GM11168 (cell line): ENCODE data around the gene TSC22D3.

Experiments
- in situ Hi-C: fragments of 300-500 bp; cut with MboI; formaldehyde crosslinking; loops from one replicate; pipeline ENCODE4 v1.12.0; 2022; ENCODE audit warnings: low sequenced_read_pairs; ENCODE audit not compliant: unreplicated experiment

Gene TSC22D3

GRCh38 chrX:107715331-107716117 is 60.1 kb downstream of the TSC22D3 start:
- in situ Hi-C loops: no loop called here

GRCh38 chrX:107714206-107714891 is 61.2 kb downstream of the TSC22D3 start:
- in situ Hi-C loops: loop anchor here (5.0 kb wide), 1 partner anchor 37 kb away; no protein-coding TSS in a partner anchor

- in situ Hi-C loops: loop anchor here (5.0 kb wide), 1 partner anchor 36 kb away; no protein-coding TSS in a partner anchor
These were observed 61.9 kb downstream of the TSC22D3 start for GRCh38 chrX:107713543-107714205.

GRCh38 chrX:107713203-107713542 is 62.4 kb downstream of the TSC22D3 start:
- in situ Hi-C loops: loop anchor here (5.0 kb wide), 1 partner anchor 36 kb away; no protein-coding TSS in a partner anchor

- in situ Hi-C loops: loop anchor here (5.0 kb wide), 1 partner anchor 35 kb away; no protein-coding TSS in a partner anchor
These were observed 63.1 kb downstream of the TSC22D3 start for GRCh38 chrX:107712231-107713202.

- in situ Hi-C loops: loop anchor here (5.0 kb wide), 1 partner anchor 34 kb away; no protein-coding TSS in a partner anchor
These were observed 63.9 kb downstream of the TSC22D3 start for GRCh38 chrX:107711521-107712181.

GRCh38 chrX:107710617-107711391 is 64.8 kb downstream of the TSC22D3 start:
- in situ Hi-C loops: loop anchor here (5.0 kb wide), 1 partner anchor 34 kb away; no protein-coding TSS in a partner anchor

- in situ Hi-C loops: no loop called here
These were observed 66.3 kb downstream of the TSC22D3 start for GRCh38 chrX:107709266-107709806.

- in situ Hi-C loops: no loop called here
These were observed 66.8 kb downstream of the TSC22D3 start for GRCh38 chrX:107708762-107709161.

- in situ Hi-C loops: no loop called here
These were observed 67.7 kb downstream of the TSC22D3 start for GRCh38 chrX:107707866-107708265.

GRCh38 chrX:107706309-107706708 is 69.3 kb downstream of the TSC22D3 start:
- in situ Hi-C loops: no loop called here

GRCh38 chrX:107704587-107704986 is 71.0 kb downstream of the TSC22D3 start:
- in situ Hi-C loops: no loop called here

- in situ Hi-C loops: no loop called here
These were observed 71.4 kb downstream of the TSC22D3 start for GRCh38 chrX:107704181-107704580.

GRCh38 chrX:107701493-107702121 is 74.0 kb downstream of the TSC22D3 start:
- in situ Hi-C loops: no loop called here

- in situ Hi-C loops: no loop called here
These were observed 74.8 kb downstream of the TSC22D3 start for GRCh38 chrX:107700790-107701189.

GRCh38 chrX:107700317-107700774 is 75.2 kb downstream of the TSC22D3 start:
- in situ Hi-C loops: no loop called here

GRCh38 chrX:107699616-107700015 is 76.0 kb downstream of the TSC22D3 start:
- in situ Hi-C loops: no loop called here
